Endodermal cell (in vitro differentiated cells): ENCODE results near the gene OR7C1. TPM values are rescaled to one million over a fixed set of nuclear protein-coding genes. Genes with fewer than 3 reads are reported as not detected.

Source experiments
- DNase-seq: peaks from one replicate; pipeline ENCODE4 v3.0.0-alpha.2; 2017
- H3K27ac ChIP-seq: 2 replicates; pipeline ENCODE4 v1.5.1; 2013; ENCODE audit warnings: mild to moderate bottlenecking, low read depth, low read length, moderate library complexity
- H3K27me3 ChIP-seq: 2 replicates; pipeline ENCODE4 v1.6.1; 2013; ENCODE audit warnings: mild to moderate bottlenecking, low read length, moderate library complexity; ENCODE audit not compliant: insufficient read depth, control insufficient read depth, poor library complexity, severe bottlenecking
- H3K36me3 ChIP-seq: 2 replicates; pipeline ENCODE4 v1.7.0; 2013; ENCODE audit warnings: mild to moderate bottlenecking, low read length, moderate library complexity; ENCODE audit not compliant: control insufficient read depth, insufficient read depth
- H3K4me1 ChIP-seq: one replicate; pipeline ENCODE4 v1.7.0; 2013; ENCODE audit warnings: low read length; ENCODE audit not compliant: control insufficient read depth, insufficient read depth
- H3K4me3 ChIP-seq: 2 replicates; pipeline ENCODE4 v1.5.1; 2013; ENCODE audit warnings: mild to moderate bottlenecking, low read length, moderate library complexity
- H3K9ac ChIP-seq: 2 replicates; pipeline ENCODE4 v1.6.1; 2013; ENCODE audit warnings: mild to moderate bottlenecking, low read length, moderate library complexity; ENCODE audit not compliant: poor library complexity, severe bottlenecking; ENCODE audit errors: extremely low read depth
- H3K9me3 ChIP-seq: 2 replicates; pipeline ENCODE4 v1.6.1; 2013; ENCODE audit warnings: mild to moderate bottlenecking, low read length, moderate library complexity; ENCODE audit not compliant: control insufficient read depth
- H3K27ac Mint-ChIP-seq: 2 replicates; pipeline ENCODE4 v1.8.0; 2020; ENCODE audit warnings: mixed read lengths
- H3K27me3 Mint-ChIP-seq: 2 replicates; pipeline ENCODE4 v1.8.0; 2021; ENCODE audit warnings: mild to moderate bottlenecking, mixed read lengths; ENCODE audit not compliant: insufficient read depth
- H3K36me3 Mint-ChIP-seq: 2 replicates; pipeline ENCODE4 v1.8.0; 2020; ENCODE audit warnings: low read depth, mixed read lengths
- H3K4me1 Mint-ChIP-seq: 2 replicates; pipeline ENCODE4 v1.8.0; 2020; ENCODE audit warnings: mixed read lengths
- H3K4me3 Mint-ChIP-seq: 2 replicates; pipeline ENCODE4 v1.8.0; 2020; ENCODE audit warnings: mild to moderate bottlenecking, moderate library complexity, mixed read lengths
- H3K9me3 Mint-ChIP-seq: 2 replicates; pipeline ENCODE4 v1.8.0; 2020; ENCODE audit warnings: mild to moderate bottlenecking, mixed read lengths
- WGBS, 2 experiments: methylation state at CpG; one replicate each; pipeline versions ENCODE4 v1.1.5 to v1.1.7; 2013; ENCODE audit warnings: missing lambda C conversion rate in 2 of 2, mixed read lengths in 1 of 2; ENCODE audit not compliant: insufficient coverage in 1 of 2, insufficient read length in 1 of 2; 5-methylcytosine and 5-hydroxymethylcytosine counted together
- total RNA-seq, 2 donors: library from RNA; stranded (reverse); fragmentation: NEBNext Ultra II Directional in 1 of 2; extraction: Animal tissue kit (Norgen Biotek cat#: 25700) in 1 of 2; gene quantifications; 2 replicates in 1 of 2; 3 replicates in 1 of 2; pipeline ENCODE4 v1.2.1, GENCODE V29; 2021
- TF ChIP-seq, protein P1 (sequence below): fragments of 200-600 bp; sonication (generic); conservative IDR thresholded peaks from 2 replicates; pipeline ENCODE4 v1.5.0; 2021; ENCODE audit warnings: antibody characterized with exemption, mild to moderate bottlenecking

Gene OR7C1
- total RNA-seq, 2 donors from 2014 or later = not detected

DNA sequence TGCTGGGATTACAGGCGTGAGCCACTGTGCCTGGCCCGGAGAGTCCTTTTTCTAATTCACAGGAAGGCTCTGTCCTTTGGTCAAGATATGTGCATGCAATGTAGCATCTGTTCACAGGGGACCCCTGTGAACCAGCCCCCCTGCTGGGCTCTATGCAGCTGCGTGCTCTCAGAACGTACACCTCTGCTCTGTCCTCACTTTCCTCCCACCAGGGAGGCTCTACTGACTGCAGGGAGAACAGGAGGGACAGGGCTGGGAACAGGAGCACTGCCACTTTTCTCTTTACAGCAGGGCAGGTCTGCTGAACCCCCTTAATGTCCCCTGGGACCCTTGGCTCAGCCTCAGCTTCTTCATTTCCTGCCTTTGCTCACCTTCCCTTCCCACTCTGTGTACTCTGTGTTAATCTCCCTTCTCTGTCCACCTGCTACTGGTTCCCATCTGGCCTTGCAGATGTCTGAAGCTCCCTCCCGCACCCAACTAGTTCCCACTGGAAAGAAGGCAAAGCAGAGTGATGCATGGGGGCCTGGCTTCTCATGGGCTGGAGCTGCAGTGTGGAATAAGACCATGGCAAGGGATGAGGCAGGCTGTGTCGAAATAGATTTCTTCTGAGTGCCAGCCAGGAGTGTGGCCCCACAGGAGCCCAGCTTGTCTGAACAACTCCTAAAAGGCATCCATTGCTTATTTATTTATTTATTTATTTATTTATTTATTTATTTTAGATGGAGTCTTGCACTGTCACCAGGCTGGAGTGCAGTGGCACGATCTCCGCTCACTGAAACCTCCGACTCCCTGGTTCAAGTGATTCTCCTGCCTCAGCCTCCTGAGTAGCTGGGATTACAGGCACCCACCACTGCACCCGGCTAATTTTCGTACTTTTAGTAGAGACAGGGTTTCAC, 63.8 kb downstream of the OR7C1 start:
- H3K4me1 Mint-ChIP-seq = no peaks in the 10 kb centered on the region
- TF ChIP-seq, protein P1, sequence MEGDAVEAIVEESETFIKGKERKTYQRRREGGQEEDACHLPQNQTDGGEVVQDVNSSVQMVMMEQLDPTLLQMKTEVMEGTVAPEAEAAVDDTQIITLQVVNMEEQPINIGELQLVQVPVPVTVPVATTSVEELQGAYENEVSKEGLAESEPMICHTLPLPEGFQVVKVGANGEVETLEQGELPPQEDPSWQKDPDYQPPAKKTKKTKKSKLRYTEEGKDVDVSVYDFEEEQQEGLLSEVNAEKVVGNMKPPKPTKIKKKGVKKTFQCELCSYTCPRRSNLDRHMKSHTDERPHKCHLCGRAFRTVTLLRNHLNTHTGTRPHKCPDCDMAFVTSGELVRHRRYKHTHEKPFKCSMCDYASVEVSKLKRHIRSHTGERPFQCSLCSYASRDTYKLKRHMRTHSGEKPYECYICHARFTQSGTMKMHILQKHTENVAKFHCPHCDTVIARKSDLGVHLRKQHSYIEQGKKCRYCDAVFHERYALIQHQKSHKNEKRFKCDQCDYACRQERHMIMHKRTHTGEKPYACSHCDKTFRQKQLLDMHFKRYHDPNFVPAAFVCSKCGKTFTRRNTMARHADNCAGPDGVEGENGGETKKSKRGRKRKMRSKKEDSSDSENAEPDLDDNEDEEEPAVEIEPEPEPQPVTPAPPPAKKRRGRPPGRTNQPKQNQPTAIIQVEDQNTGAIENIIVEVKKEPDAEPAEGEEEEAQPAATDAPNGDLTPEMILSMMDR = no peak
- peaks cover 8% of the 10 kb centered on the region for H3K27me3 Mint-ChIP-seq
- no peak for DNase-seq
- H3K36me3 ChIP-seq = no peaks in the 10 kb centered on the region
- H3K9me3 Mint-ChIP-seq = peaks cover 32% of the 10 kb centered on the region
- no peak overlapping the region for H3K4me3 Mint-ChIP-seq
- no peak overlapping the region for H3K4me3 ChIP-seq
- no peak overlapping the region for H3K27ac ChIP-seq
- no peak overlapping the region for H3K9ac ChIP-seq
- no peaks in the 10 kb centered on the region for H3K27me3 ChIP-seq
- H3K4me1 ChIP-seq = no peaks in the 10 kb centered on the region
- H3K36me3 Mint-ChIP-seq = no peaks in the 10 kb centered on the region
- peaks cover 14% of the 10 kb centered on the region for H3K9me3 ChIP-seq
- 74 to 86% methylated on average over 7 to 11 of the region's 11 CpGs for WGBS, 2 experiments
- no peak overlapping the region for H3K27ac Mint-ChIP-seq

DNA sequence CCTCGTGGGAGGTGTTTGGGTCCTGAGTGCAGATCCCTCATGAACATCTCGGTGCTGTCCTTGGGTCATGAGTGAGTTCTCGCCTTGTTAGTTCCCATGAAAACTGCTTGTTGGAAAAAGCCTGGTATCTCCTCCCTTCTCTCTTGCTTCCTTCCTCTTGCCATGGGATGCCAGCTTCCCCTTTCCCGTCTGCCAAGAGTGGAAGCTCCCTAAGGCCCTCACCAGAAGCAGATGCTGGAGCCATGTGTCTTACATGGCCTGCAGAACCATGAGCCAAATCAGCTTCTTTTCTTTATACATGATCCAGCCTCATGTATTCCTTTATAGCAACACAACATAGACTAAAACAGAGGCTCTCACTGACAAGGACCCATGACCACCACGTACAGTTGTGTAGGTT, 64.8 kb downstream of the OR7C1 start:
- no peaks in the 10 kb centered on the region for H3K27me3 ChIP-seq
- DNase-seq = no peak
- no peak overlapping the region for H3K9ac ChIP-seq
- H3K27ac ChIP-seq = no peak overlapping the region
- H3K36me3 ChIP-seq = no peaks in the 10 kb centered on the region
- H3K9me3 ChIP-seq = peaks cover 14% of the 10 kb centered on the region
- Mint-ChIP-seq H3K4me1 (no peaks in the 10 kb centered on the region), H3K4me3 (no peak overlapping the region), H3K27me3 (no peaks in the 10 kb centered on the region), H3K9me3 (peaks cover 28% of the 10 kb centered on the region), H3K27ac (no peak overlapping the region), H3K36me3 (no peaks in the 10 kb centered on the region)
- WGBS, 2 experiments = 50 to 63% methylated on average over 5 of the region's 5 CpGs
- H3K4me3 ChIP-seq = no peak overlapping the region
- H3K4me1 ChIP-seq = no peaks in the 10 kb centered on the region
- TF ChIP-seq, protein P1 = no peak

DNA sequence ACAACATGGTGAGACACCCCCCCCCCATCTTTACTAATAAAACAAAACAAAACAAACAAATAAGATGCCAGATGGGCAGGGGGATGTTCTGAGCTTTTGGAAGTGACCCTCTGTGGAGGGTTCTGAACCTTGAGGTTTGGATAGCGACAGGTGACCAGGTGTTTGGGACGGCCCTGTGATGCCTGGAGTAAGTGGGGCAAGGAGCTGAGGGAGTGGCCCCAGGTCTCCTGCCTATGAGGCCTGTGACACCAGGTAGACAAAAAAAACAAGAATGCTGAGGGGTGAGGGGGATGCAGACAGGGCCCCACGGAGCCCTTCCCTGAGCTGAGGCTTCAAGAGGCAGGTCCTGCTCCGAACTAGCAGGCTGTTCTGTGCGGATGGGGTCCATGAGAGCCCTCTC, 65.8 kb downstream of the OR7C1 start:
- H3K4me3 ChIP-seq = no peak overlapping the region
- TF ChIP-seq, protein P1 = no peak
- no peaks in the 10 kb centered on the region for H3K4me1 ChIP-seq
- WGBS, 2 experiments = 70 to 81% methylated on average over 2 to 5 of the region's 5 CpGs
- no peaks in the 10 kb centered on the region for H3K36me3 ChIP-seq
- no peak for DNase-seq
- Mint-ChIP-seq H3K36me3 (no peaks in the 10 kb centered on the region), H3K27ac (no peak overlapping the region), H3K4me3 (no peak overlapping the region), H3K9me3 (peaks cover 32% of the 10 kb centered on the region), H3K27me3 (no peaks in the 10 kb centered on the region), H3K4me1 (no peaks in the 10 kb centered on the region)
- no peaks in the 10 kb centered on the region for H3K27me3 ChIP-seq
- H3K27ac ChIP-seq = no peak overlapping the region
- peaks cover 14% of the 10 kb centered on the region for H3K9me3 ChIP-seq
- H3K9ac ChIP-seq = no peak overlapping the region
